Suprapubic skin (tissue), 4 donors: ENCODE data around the gene LCT. TPM values are rescaled to one million over a fixed set of nuclear protein-coding genes. Genes with fewer than 3 reads are reported as not detected.

Experiments
- DNase-seq, 2 donors: peaks; one replicate each; pipeline ENCODE4 v3.0.0-alpha.2; 2019; ENCODE audit warnings: low spot score in 2 of 2
- H3K27ac ChIP-seq: fragments of 200-600 bp; sonication (generic); one replicate; pipeline ENCODE4 v1.5.1; 2019
- H3K27me3 ChIP-seq: fragments of 200-600 bp; sonication (generic); one replicate; pipeline ENCODE4 v1.5.1; 2019
- H3K36me3 ChIP-seq: fragments of 200-600 bp; sonication (generic); one replicate; pipeline ENCODE4 v1.5.1; 2019
- H3K4me1 ChIP-seq: fragments of 200-600 bp; sonication (generic); one replicate; pipeline ENCODE4 v1.5.1; 2019
- H3K4me3 ChIP-seq: fragments of 200-600 bp; sonication (generic); one replicate; pipeline ENCODE4 v1.5.1; 2019; ENCODE audit warnings: mild to moderate bottlenecking
- H3K9me3 ChIP-seq: fragments of 200-600 bp; sonication (generic); one replicate; pipeline ENCODE4 v1.5.1; 2019
- CTCF ChIP-seq, 2 donors: fragments of 200-600 bp in 1 of 2; fragments of 450-650 bp in 1 of 2; sonication (generic) in 1 of 2; IDR thresholded peaks; one replicate each; pipeline ENCODE4 v1.5.1; 2016 to 2019; ENCODE audit warnings: antibody characterized with exemption in 2 of 2, mild to moderate bottlenecking in 1 of 2, moderate library complexity in 1 of 2
- EP300 ChIP-seq: sonication (generic); formaldehyde crosslinking; IDR thresholded peaks from one replicate; pipeline ENCODE4 v1.6.1; 2017; ENCODE audit warnings: antibody characterized with exemption
- POLR2A ChIP-seq, 2 donors: fragments of 450-650 bp; IDR thresholded peaks; one replicate each; pipeline ENCODE4 v1.6.1; 2017; ENCODE audit warnings: antibody characterized with exemption in 2 of 2, mild to moderate bottlenecking in 2 of 2, moderate library complexity in 2 of 2
- POLR2AphosphoS5 ChIP-seq, 3 donors: sonication (generic); formaldehyde crosslinking; IDR thresholded peaks; one replicate each; pipeline ENCODE4 v1.6.1; 2017; ENCODE audit warnings: antibody characterized with exemption in 3 of 3
- WGBS: methylation state at CpG from one replicate; pipeline ENCODE4 v1.1.5; 2018; 5-methylcytosine and 5-hydroxymethylcytosine counted together
- total RNA-seq, 4 donors: library from RNA; depleted of rRNA; stranded (reverse); fragments of >200 nt; gene quantifications; one replicate each; pipeline ENCODE4 v1.1.0, GENCODE V29; 2016

The LCT gene
- total RNA-seq, 4 donors from 2014 or later, result not detected

GRCh38 chr2:135792401-135793150 is 44.4 kb downstream of the LCT start:
- no peaks in the 10 kb centered on the region for H3K36me3 ChIP-seq
- 84% methylated on average over 7 of the region's 7 CpGs for WGBS
- TF ChIP-seq CTCF (IDR thresholded peaks at IDR 0.05) (no peak), POLR2AphosphoS5 (IDR thresholded peaks at IDR 0.05) (no peak), POLR2A (IDR thresholded peaks at IDR 0.05) (no peak), EP300 (no peak)
- no peak overlapping the region for H3K4me3 ChIP-seq
- peaks cover 7% of the 10 kb centered on the region for H3K4me1 ChIP-seq
- H3K27ac ChIP-seq, result no peak overlapping the region
- H3K9me3 ChIP-seq, result no peaks in the 10 kb centered on the region
- H3K27me3 ChIP-seq, result no peaks in the 10 kb centered on the region
- no peak for DNase-seq

GRCh38 chr2:135791418-135792190 is 45.4 kb downstream of the LCT start:
- Histone ChIP-seq H3K4me1 (peaks cover 5% of the 10 kb centered on the region), H3K36me3 (peaks cover 4% of the 10 kb centered on the region), H3K9me3 (no peaks in the 10 kb centered on the region), H3K27ac (no peak overlapping the region), H3K4me3 (no peak overlapping the region), H3K27me3 (no peaks in the 10 kb centered on the region)
- no peak for TF ChIP-seq EP300
- TF ChIP-seq POLR2A (IDR thresholded peaks at IDR 0.05), result no peak
- 83% methylated on average over 2 of the region's 2 CpGs for WGBS
- DNase-seq, result no peak

GRCh38 chr2:135790423-135790822 is 46.6 kb downstream of the LCT start:
- Histone ChIP-seq H3K36me3 (peaks cover 13% of the 10 kb centered on the region), H3K27me3 (no peaks in the 10 kb centered on the region), H3K9me3 (no peaks in the 10 kb centered on the region), H3K27ac (no peak overlapping the region), H3K4me1 (peaks cover 5% of the 10 kb centered on the region), H3K4me3 (no peak overlapping the region)
- TF ChIP-seq POLR2AphosphoS5 (IDR thresholded peaks at IDR 0.05), result no peak
- TF ChIP-seq POLR2A (IDR thresholded peaks at IDR 0.05), result no peak
- TF ChIP-seq CTCF (IDR thresholded peaks at IDR 0.05), result no peak
- TF ChIP-seq EP300, result no peak
- 93% methylated on average over 10 of the region's 10 CpGs for WGBS
- no peak for DNase-seq

- DNase-seq, result no peak
- peaks cover 49% of the 10 kb centered on the region for H3K36me3 ChIP-seq
- no peak overlapping the region for H3K27ac ChIP-seq
- H3K4me3 ChIP-seq, result no peak overlapping the region
- H3K9me3 ChIP-seq, result no peaks in the 10 kb centered on the region
- WGBS, result 94% methylated on average over 5 of the region's 5 CpGs
- no peaks in the 10 kb centered on the region for H3K4me1 ChIP-seq
- H3K27me3 ChIP-seq, result no peaks in the 10 kb centered on the region
- no peak for TF ChIP-seq POLR2AphosphoS5 (IDR thresholded peaks at IDR 0.05)
- TF ChIP-seq EP300, result no peak
- TF ChIP-seq POLR2A (IDR thresholded peaks at IDR 0.05), result no peak
- TF ChIP-seq CTCF (IDR thresholded peaks at IDR 0.05), result no peak
These were observed 50.2 kb downstream of the LCT start for GRCh38 chr2:135786823-135787222.

- H3K36me3 ChIP-seq, result peaks cover 67% of the 10 kb centered on the region
- no peaks in the 10 kb centered on the region for H3K9me3 ChIP-seq
- 94% methylated on average over 2 of the region's 2 CpGs for WGBS
- no peak for DNase-seq
- H3K27ac ChIP-seq, result no peak overlapping the region
- H3K27me3 ChIP-seq, result no peaks in the 10 kb centered on the region
- no peak overlapping the region for H3K4me3 ChIP-seq
- no peaks in the 10 kb centered on the region for H3K4me1 ChIP-seq
- TF ChIP-seq POLR2AphosphoS5 (IDR thresholded peaks at IDR 0.05) (no peak), CTCF (IDR thresholded peaks at IDR 0.05) (no peak), EP300 (no peak), POLR2A (IDR thresholded peaks at IDR 0.05) (no peak)
These were observed 52.0 kb downstream of the LCT start for GRCh38 chr2:135785032-135785431.
